ENCODE results near the gene BEX4. TPM values are rescaled to one million over a fixed set of nuclear protein-coding genes. Genes with fewer than 3 reads are reported as not detected.

Gene BEX4
- total and polyA plus RNA-seq, 9 donors, result 51.0 to 124 (median 61.9) TPM

DNA sequence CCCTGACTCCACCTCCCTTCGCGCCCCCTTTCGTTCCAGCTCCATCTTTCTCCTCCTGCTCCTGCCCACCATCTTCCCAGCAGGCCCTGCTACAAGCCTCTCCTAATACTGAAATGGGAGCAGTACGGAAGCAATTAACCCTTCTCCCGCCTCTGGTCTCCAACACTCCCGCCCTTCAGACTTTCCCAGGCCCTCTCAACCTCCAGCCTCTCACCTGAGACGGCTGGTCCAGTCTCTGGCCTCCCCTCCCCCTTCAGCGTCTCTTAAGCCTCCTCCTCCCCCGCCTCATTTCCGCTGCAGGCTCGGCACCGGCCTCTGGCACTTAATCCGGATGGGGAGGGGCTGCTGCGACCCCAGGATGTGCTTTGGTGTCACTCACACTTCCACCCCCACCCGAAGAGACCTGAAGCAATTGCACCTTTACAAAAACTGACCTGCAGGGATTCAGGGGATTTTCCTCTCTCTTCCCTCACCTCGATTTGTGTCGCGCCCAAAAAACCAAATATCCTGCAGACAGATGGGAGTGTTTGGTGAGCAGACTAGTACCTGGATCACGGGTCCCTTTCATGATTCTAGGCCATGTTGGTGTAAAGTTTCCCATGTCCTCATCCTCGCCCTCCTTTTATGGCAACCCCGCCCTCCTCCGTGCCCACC lies 39.4 kb downstream of the BEX4 start:
- WGBS, 3 donors, result 17 to 18% (median 18%) methylated on average over 22 of the region's 22 CpGs
- H3K4me1 ChIP-seq (ENCODE audit: insufficient read depth), result no peaks in the 10 kb centered on the region
- no peaks in the 10 kb centered on the region for H3K36me3 ChIP-seq
- TF ChIP-seq, protein P1, sequence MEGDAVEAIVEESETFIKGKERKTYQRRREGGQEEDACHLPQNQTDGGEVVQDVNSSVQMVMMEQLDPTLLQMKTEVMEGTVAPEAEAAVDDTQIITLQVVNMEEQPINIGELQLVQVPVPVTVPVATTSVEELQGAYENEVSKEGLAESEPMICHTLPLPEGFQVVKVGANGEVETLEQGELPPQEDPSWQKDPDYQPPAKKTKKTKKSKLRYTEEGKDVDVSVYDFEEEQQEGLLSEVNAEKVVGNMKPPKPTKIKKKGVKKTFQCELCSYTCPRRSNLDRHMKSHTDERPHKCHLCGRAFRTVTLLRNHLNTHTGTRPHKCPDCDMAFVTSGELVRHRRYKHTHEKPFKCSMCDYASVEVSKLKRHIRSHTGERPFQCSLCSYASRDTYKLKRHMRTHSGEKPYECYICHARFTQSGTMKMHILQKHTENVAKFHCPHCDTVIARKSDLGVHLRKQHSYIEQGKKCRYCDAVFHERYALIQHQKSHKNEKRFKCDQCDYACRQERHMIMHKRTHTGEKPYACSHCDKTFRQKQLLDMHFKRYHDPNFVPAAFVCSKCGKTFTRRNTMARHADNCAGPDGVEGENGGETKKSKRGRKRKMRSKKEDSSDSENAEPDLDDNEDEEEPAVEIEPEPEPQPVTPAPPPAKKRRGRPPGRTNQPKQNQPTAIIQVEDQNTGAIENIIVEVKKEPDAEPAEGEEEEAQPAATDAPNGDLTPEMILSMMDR (IDR thresholded peaks at IDR 0.05), result no peak
- no peak for TF ChIP-seq POLR2A (IDR thresholded peaks at IDR 0.05)
- no peak for TF ChIP-seq EP300 (IDR thresholded peaks at IDR 0.05)
- H3K4me3 ChIP-seq, result peak overlapping the region; percentile 47
- no peaks in the 10 kb centered on the region for H3K9me3 ChIP-seq
- H3K27me3 ChIP-seq, result no peaks in the 10 kb centered on the region
- intact Hi-C loops (cut with DNase I), result no loop called here
- peak; percentile 58 to 68 (median 62) for DNase-seq
- H3K27ac ChIP-seq, result peak overlapping the region; percentile 82 to 86

DNA sequence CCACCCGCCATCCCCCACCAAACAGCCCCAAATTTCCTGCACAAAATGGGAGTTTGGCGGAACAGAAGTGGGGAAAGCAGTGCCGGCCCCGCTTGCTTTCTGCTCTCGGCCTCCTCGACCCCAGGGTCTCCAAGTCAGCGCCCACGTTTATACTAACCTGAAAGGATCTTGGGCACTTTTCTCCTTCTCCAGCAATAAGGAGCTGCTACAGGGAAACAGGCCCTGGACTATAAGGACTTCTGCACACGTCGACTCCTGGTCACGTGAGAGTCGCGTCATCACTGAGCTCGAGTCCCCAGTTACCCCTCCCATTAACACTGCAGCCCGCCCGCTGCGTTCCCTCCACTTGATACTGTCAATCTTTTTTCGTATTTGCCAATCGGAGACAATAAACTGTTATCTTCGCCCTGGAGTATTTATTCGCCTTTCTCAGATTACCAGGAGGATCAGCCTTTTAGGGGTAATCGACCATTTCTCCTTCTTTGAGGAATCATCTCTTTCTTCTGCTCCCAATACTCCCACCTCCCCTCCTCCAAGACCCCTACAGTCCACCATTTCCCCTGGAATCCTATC lies 40.1 kb downstream of the BEX4 start, which contains the start of gene TCEAL8:
TSS of gene TCEAL8 (minus strand) at position 235 of the 573 bp plus-strand sequence. CDS start 1,176 bp downstream, outside the sequence.
- Histone ChIP-seq H3K27ac (peak within 1 kb of the TSS; percentile 82 to 86), H3K9me3 (no peaks in the 10 kb centered on the region), H3K36me3 (no peaks in the 10 kb centered on the region), H3K4me1 (ENCODE audit: insufficient read depth) (no peaks in the 10 kb centered on the region), H3K27me3 (no peaks in the 10 kb centered on the region), H3K4me3 (peak within 1 kb of the TSS; percentile 47)
- TF ChIP-seq, protein P1 (IDR thresholded peaks at IDR 0.05), result no peak
- TF ChIP-seq EP300 (IDR thresholded peaks at IDR 0.05) (no peak), POLR2A (IDR thresholded peaks at IDR 0.05) (peak; percentile 63)
- intact Hi-C loops (cut with DNase I), result no loop called here
- 22 to 35% (median 27%) methylated on average over 22 of the region's 22 CpGs for WGBS, 3 donors
- peak; percentile 73 to 83 (median 81) for DNase-seq

DNA sequence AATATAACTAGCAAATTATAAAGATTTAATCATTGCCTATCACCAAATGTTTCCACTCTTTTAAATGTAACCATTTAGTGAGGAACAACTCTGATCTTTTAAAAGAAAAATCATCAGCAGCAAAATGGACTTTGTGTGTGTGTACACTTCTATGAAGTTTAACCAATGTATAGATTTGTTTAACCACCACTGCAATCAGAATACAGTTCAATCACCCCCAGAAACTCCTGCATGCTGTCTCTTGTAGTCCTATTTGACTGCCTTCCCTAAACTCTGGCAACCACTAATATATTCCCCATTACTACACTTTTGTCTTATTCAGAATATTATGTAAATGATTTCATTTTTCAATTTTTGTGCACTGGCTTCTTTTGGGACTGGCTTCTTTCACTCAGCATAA lies 41.7 kb downstream of the BEX4 start:
- no peaks in the 10 kb centered on the region for H3K9me3 ChIP-seq
- intact Hi-C loops (cut with DNase I), result no loop called here

DNA sequence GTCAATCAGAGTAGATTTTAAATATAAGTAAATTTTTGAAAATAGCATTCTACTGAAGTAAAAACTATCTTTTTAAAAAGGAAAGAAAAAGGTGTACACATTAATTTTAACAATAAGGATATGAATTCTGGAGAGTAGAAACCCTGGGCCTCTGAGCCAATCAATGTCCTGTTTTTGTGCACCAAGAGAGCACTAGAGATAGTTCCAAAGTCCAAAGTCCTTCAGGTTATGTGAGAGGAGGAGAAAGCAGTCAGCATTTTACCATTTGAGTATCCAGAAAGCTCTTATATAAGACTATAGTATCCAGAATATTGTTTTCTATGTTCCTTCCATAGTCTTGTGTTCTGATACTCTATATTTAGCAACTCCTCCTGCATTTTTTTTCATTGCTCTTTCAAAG lies 43.4 kb downstream of the BEX4 start:
- TF ChIP-seq, protein P1 (IDR thresholded peaks at IDR 0.05), result no peak
- TF ChIP-seq POLR2A (IDR thresholded peaks at IDR 0.05) (no peak), EP300 (IDR thresholded peaks at IDR 0.05) (no peak)
- intact Hi-C loops (cut with DNase I), result no loop called here
- H3K4me1 ChIP-seq (ENCODE audit: insufficient read depth), result no peaks in the 10 kb centered on the region
- DNase-seq, result no peak
- no peak overlapping the region for H3K4me3 ChIP-seq
- no peaks in the 10 kb centered on the region for H3K27me3 ChIP-seq
- H3K9me3 ChIP-seq, result no peaks in the 10 kb centered on the region
- no peak overlapping the region for H3K27ac ChIP-seq
- no peaks in the 10 kb centered on the region for H3K36me3 ChIP-seq

More for the DNA sequence above, 41.7 kb downstream of the BEX4 start:
- H3K4me1 ChIP-seq (ENCODE audit: insufficient read depth), result no peaks in the 10 kb centered on the region
- H3K4me3 ChIP-seq, result no peak overlapping the region
- DNase-seq, result no peak
- TF ChIP-seq POLR2A (IDR thresholded peaks at IDR 0.05) (no peak), EP300 (IDR thresholded peaks at IDR 0.05) (no peak)
- TF ChIP-seq, protein P1 (IDR thresholded peaks at IDR 0.05), result no peak
- H3K36me3 ChIP-seq, result no peaks in the 10 kb centered on the region
- H3K27me3 ChIP-seq, result no peaks in the 10 kb centered on the region
- no peak overlapping the region for H3K27ac ChIP-seq

Other genes with a start within 250 kb of the BEX4 start
- 10 to 100 TPM in 6 of 7 donors, 1 to 10 TPM in 1; 8.3 to 48.9 (median 11.1) TPM for gene BEX1, start 150.9 kb upstream of the BEX4 start, total RNA-seq
- 10 to 100 TPM; 17.1 to 26.9 TPM for gene BEX1, start 150.9 kb upstream of the BEX4 start, polyA plus RNA-seq
- gene NXF3, start 122.0 kb upstream of the BEX4 start, total RNA-seq, result 10 to 100 TPM in 1 of 7 donors, 1 to 10 TPM in 4, under 1 TPM in 1, not detected in 1; 0.58 to 65.3 (median 1.6) TPM
- gene NXF3, start 122.0 kb upstream of the BEX4 start, polyA plus RNA-seq, result under 1 TPM; 0.23 to 0.27 TPM
- gene TCEAL8, start 40.0 kb downstream of the BEX4 start, total RNA-seq, result 10 to 100 TPM; 41.8 to 72.0 (median 56.8) TPM
- 100 to 1,000 TPM in 1 of 2 donors, 10 to 100 TPM in 1; 67.6 to 121 TPM for gene TCEAL8, start 40.0 kb downstream of the BEX4 start, polyA plus RNA-seq
- 1 to 10 TPM in 5 of 7 donors, under 1 TPM in 1, not detected in 1; 0.50 to 4.0 (median 2.2) TPM for gene TCEAL5, start 61.6 kb downstream of the BEX4 start, total RNA-seq
- gene TCEAL5, start 61.6 kb downstream of the BEX4 start, polyA plus RNA-seq, result 1 to 10 TPM; 2.3 to 3.6 TPM
- 10 to 100 TPM; 29.5 to 67.0 (median 52.9) TPM for gene BEX2, start 95.9 kb downstream of the BEX4 start, total RNA-seq
- 10 to 100 TPM; 55.9 to 79.4 TPM for gene BEX2, start 95.9 kb downstream of the BEX4 start, polyA plus RNA-seq
- 10 to 100 TPM; 12.9 to 44.9 (median 21.6) TPM for gene TCEAL7, start 115.1 kb downstream of the BEX4 start, total RNA-seq
- 10 to 100 TPM; 29.0 to 37.1 TPM for gene TCEAL7, start 115.1 kb downstream of the BEX4 start, polyA plus RNA-seq
- 100 to 1,000 TPM in 5 of 7 donors, 10 to 100 TPM in 2; 78.0 to 246 (median 139) TPM for gene TCEAL9, start 141.4 kb downstream of the BEX4 start, total RNA-seq
- 100 to 1,000 TPM; 216 to 223 TPM for gene TCEAL9, start 141.4 kb downstream of the BEX4 start, polyA plus RNA-seq
- gene BEX3, start 161.4 kb downstream of the BEX4 start, total RNA-seq, result 100 to 1,000 TPM; 204 to 424 (median 355) TPM
- 100 to 1,000 TPM; 368 to 426 TPM for gene BEX3, start 161.4 kb downstream of the BEX4 start, polyA plus RNA-seq

Data from ovary (tissue), 9 donors.